ENCODE results near the gene HSPA12A. TPM values are rescaled to one million over a fixed set of nuclear protein-coding genes. Genes with fewer than 3 reads are reported as not detected.

Gene HSPA12A
- total RNA-seq, 1 donor from 2014 or later, result 13.7 TPM

DNA sequence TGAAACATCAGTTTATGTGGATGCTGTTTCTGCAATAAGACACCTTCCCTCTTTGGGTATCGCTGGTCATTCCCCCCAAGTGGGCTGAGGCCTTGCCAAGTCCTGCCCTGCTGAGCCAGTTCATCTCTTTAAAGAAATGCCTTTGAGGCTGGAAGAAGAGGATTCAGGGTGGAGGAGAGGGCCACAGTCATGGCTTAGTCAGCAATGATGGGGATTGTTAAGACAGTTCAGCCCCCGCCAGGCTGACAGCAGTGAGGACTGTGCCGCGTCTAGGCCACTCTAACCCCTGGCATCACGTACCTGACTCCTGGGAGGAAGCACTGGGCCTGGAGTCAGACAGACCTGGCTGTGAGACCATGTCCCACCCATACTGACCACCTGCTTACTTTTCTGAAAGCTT lies 73.3 kb downstream of the HSPA12A start:
- TF ChIP-seq, protein P1, sequence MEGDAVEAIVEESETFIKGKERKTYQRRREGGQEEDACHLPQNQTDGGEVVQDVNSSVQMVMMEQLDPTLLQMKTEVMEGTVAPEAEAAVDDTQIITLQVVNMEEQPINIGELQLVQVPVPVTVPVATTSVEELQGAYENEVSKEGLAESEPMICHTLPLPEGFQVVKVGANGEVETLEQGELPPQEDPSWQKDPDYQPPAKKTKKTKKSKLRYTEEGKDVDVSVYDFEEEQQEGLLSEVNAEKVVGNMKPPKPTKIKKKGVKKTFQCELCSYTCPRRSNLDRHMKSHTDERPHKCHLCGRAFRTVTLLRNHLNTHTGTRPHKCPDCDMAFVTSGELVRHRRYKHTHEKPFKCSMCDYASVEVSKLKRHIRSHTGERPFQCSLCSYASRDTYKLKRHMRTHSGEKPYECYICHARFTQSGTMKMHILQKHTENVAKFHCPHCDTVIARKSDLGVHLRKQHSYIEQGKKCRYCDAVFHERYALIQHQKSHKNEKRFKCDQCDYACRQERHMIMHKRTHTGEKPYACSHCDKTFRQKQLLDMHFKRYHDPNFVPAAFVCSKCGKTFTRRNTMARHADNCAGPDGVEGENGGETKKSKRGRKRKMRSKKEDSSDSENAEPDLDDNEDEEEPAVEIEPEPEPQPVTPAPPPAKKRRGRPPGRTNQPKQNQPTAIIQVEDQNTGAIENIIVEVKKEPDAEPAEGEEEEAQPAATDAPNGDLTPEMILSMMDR (IDR thresholded peaks at IDR 0.05; ENCODE audit: insufficient read depth, low read length, poor library complexity, severe bottlenecking), result no peak
- H3K27me3 ChIP-seq (ENCODE audit: control insufficient read depth, insufficient read depth, low read length), result no peaks in the 10 kb centered on the region
- DNase-seq (ENCODE audit: low read depth), result no peak
- H3K4me3 ChIP-seq (ENCODE audit: low read depth, low read length), result no peak overlapping the region
- H3K36me3 ChIP-seq (ENCODE audit: control insufficient read depth, insufficient read depth, low read length), result no peaks in the 10 kb centered on the region

DNA sequence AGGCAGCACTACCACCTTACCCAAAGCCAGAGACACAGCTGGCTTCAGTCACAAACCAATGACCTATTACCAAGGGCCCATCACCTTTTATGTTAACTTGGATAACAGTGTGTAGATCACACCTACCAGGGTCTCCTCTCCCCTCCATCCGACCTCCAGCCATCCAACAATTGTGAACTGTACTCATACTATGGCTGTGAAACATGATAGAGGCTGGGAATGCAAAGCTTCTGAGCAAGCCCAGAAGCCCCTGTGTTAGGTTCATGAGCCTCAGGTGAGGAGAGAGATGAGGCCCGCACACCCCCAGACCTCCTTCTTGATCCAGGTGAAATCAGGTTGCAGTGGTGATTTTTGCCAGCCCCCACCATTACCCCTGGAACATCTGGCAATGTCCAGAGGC lies 73.9 kb downstream of the HSPA12A start:
- H3K36me3 ChIP-seq (ENCODE audit: control insufficient read depth, insufficient read depth, low read length), result no peaks in the 10 kb centered on the region
- TF ChIP-seq, protein P1 (IDR thresholded peaks at IDR 0.05; ENCODE audit: insufficient read depth, low read length, poor library complexity, severe bottlenecking), result no peak
- H3K27me3 ChIP-seq (ENCODE audit: control insufficient read depth, insufficient read depth, low read length), result no peaks in the 10 kb centered on the region
- no peak for DNase-seq (ENCODE audit: low read depth)
- no peak overlapping the region for H3K4me3 ChIP-seq (ENCODE audit: low read depth, low read length)

DNA sequence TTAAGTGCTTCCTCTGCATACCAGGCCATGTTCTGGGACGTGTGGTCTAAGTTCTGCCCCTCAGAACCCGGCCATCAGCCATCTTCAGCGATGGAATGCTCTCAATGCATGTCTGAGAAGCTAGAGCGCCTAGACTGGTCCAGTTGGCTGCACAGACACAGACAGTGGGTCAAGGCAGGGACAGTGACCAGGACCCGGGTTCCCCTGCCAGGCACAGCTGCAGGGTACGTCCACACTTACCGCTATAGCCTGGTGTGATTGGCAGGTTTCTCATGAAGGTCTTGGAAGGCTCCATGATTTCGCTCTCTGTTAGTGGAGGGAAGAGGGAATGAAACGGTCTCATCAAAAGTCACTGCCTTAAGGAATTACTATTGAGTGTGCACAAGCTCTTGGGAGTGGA lies 74.3 kb downstream of the HSPA12A start:
- DNase-seq (ENCODE audit: low read depth), result no peak

DNA sequence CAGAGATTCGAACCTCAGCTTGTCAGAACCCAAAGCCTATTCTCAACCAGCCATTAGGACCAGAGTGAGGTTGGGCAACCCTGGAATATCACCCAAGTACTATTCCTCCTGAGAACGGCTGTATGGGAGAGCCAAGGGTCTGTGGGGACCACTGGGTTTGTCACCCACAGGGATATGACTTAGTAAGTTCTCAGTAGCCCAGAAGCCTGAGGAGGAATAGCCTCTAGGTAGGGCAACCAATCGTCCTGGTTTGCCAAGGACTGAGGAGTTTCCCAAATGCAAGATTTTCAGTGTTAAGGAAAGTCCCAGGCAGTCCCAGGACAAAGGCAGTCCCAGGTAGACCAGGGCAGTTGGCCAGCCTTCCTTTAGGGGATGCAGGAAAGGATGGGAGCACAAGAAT lies 74.9 kb downstream of the HSPA12A start:
- H3K36me3 ChIP-seq (ENCODE audit: control insufficient read depth, insufficient read depth, low read length), result no peaks in the 10 kb centered on the region
- H3K4me3 ChIP-seq (ENCODE audit: low read depth, low read length), result no peak overlapping the region
- H3K27me3 ChIP-seq (ENCODE audit: control insufficient read depth, insufficient read depth, low read length), result no peaks in the 10 kb centered on the region
- no peak for DNase-seq (ENCODE audit: low read depth)
- TF ChIP-seq, protein P1 (IDR thresholded peaks at IDR 0.05; ENCODE audit: insufficient read depth, low read length, poor library complexity, severe bottlenecking), result no peak

More for the DNA sequence above, 74.3 kb downstream of the HSPA12A start:
- H3K36me3 ChIP-seq (ENCODE audit: control insufficient read depth, insufficient read depth, low read length), result no peaks in the 10 kb centered on the region
- TF ChIP-seq, protein P1 (IDR thresholded peaks at IDR 0.05; ENCODE audit: insufficient read depth, low read length, poor library complexity, severe bottlenecking), result no peak
- H3K4me3 ChIP-seq (ENCODE audit: low read depth, low read length), result no peak overlapping the region
- no peaks in the 10 kb centered on the region for H3K27me3 ChIP-seq (ENCODE audit: control insufficient read depth, insufficient read depth, low read length)

DNA sequence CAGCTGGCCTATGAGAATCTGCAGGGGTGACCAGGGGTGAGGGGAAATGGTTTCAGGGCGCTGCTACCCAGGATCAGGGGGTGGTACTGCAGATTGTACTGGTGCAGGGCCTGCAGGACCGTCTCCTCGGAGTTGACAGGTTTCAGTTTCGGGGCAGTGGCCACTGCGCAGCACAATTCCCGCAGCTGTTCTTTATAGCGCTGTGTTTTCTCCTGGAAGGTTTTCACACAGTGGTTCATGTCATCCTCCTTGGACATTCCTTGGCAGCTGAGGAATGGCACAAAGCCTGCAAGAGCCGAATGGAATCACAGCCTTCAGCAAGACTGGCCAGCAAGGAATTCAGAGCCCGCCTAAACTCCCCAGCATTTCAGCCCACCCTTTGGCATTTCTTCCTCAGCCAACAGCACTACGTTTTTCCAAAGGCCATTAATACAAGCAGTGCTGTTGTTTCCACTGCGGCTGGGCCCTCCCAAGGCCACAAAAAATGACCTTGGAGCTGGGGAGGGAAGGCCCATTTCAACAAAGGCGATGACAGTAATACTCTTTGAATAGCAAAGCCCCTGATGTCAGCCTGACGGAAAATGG lies 76.7 kb downstream of the HSPA12A start:
- Histone ChIP-seq H3K4me3 (ENCODE audit: low read depth, low read length) (no peak overlapping the region), H3K27me3 (ENCODE audit: control insufficient read depth, insufficient read depth, low read length) (no peaks in the 10 kb centered on the region), H3K36me3 (ENCODE audit: control insufficient read depth, insufficient read depth, low read length) (no peaks in the 10 kb centered on the region)
- no peak for DNase-seq (ENCODE audit: low read depth)
- TF ChIP-seq, protein P1 (IDR thresholded peaks at IDR 0.05; ENCODE audit: insufficient read depth, low read length, poor library complexity, severe bottlenecking), result no peak

DNA sequence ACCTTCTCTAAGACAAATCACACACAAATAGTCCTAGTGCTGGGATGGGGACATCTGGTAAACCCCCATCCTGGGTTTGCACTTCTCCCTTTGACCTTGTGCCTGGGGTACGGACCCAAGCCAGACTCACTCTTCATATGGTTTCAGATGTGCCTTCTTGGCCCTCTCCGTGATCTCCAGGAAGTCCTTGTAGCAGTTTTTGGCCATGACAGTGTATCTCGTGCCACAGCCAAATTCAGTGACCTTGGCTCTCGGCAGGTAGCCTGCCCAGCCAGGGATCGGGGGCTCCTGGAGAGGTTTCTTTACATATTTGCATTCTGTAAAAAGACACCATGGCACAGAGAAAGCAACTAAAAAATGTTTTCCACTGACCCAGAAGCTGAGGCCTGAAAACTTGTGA lies 77.7 kb downstream of the HSPA12A start:
- no peaks in the 10 kb centered on the region for H3K36me3 ChIP-seq (ENCODE audit: control insufficient read depth, insufficient read depth, low read length)
- no peak for DNase-seq (ENCODE audit: low read depth)
- no peaks in the 10 kb centered on the region for H3K27me3 ChIP-seq (ENCODE audit: control insufficient read depth, insufficient read depth, low read length)
- TF ChIP-seq, protein P1 (IDR thresholded peaks at IDR 0.05; ENCODE audit: insufficient read depth, low read length, poor library complexity, severe bottlenecking), result no peak
- no peak overlapping the region for H3K4me3 ChIP-seq (ENCODE audit: low read depth, low read length)

All from kidney epithelial cell (primary cell).